ENCODE results near the gene MTMR2. TPM values are rescaled to one million over a fixed set of nuclear protein-coding genes. Genes with fewer than 3 reads are reported as not detected.

Gene MTMR2
- polyA plus RNA-seq, 1 of the 3 experiments (the other 2 are of a cell fraction) = 8.6 TPM

DNA sequence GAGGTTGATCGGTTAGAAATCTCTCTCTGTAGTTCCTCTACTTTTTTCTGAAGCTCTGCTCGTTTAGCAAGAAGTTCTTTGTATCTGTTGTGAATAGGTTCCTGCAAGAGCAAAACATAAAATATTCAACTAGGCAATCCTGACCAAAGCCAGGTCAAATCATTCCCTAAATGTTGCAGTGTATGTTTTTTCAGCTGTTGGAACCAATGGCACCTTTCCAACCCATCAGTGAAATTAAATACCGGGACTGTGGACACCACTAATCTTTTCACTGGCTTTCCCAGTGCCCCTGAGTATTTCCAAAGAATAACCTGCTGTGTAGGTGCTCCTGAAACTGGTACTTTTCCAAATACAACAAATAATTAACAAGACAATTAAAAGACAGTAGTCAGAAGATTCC lies 88.6 kb downstream of the MTMR2 start:
- Histone ChIP-seq H3K4me3 (ENCODE audit: low read depth in 2 of 2, low read length in 1 of 2) (no peak overlapping the region), H3K79me2 (ENCODE audit: insufficient read depth) (no peaks in the 10 kb centered on the region), H3K9me3 (no peaks in the 10 kb centered on the region), H3K4me2 (no peak overlapping the region), H3K27me3 (ENCODE audit: insufficient read depth) (no peaks in the 10 kb centered on the region), H3K9ac (no peak overlapping the region), H2AFZ (ENCODE audit: low read depth) (no peak overlapping the region), H3K27ac (ENCODE audit: low read depth in 2 of 2, low read length in 1 of 2) (peak overlapping the region in 1 of 2 experiments; percentile 61; a peak in 2 of 4 replicates), H4K20me1 (ENCODE audit: insufficient read depth) (no peaks in the 10 kb centered on the region), H3K4me1 (ENCODE audit: control insufficient read depth in 1 of 2, insufficient read depth in 2 of 2, low read depth in 1 of 2, low read length in 1 of 2) (peaks cover 2 to 4% of the 10 kb centered on the region in 2 experiments; a peak in 2 of 4 replicates), H3F3A (replicated peaks; ENCODE audit: insufficient read depth) (peaks cover 24% of the 10 kb centered on the region), H3K9me2 (no peaks in the 10 kb centered on the region), H3K36me3 (replicated peaks in 1 of 2; ENCODE audit: control insufficient read depth in 1 of 2, insufficient read depth in 2 of 2, low read length in 1 of 2) (peaks cover 76 to 92% of the 10 kb centered on the region in 2 experiments)
- POLR2A ChIA-PET = no interaction called here
- CTCF ChIA-PET = interaction anchor here (0.6 to 3.4 kb wide), 32 partner anchors 8 to 868 kb away, joined by 3 to 33 read pairs (median 4); partner anchors contain the start of genes CCDC82, CEP57 and MAML2
- TF ChIP-seq CTCF (IDR thresholded peaks at IDR 0.05) = no peak
- no peak for TF ChIP-seq RCOR1 (IDR thresholded peaks at IDR 0.05; ENCODE audit: low read length)
- WGBS (ENCODE audit: low lambda C conversion rate) = 94% methylated on average over 3 of the region's 3 CpGs
- DNase-seq = no peak

DNA sequence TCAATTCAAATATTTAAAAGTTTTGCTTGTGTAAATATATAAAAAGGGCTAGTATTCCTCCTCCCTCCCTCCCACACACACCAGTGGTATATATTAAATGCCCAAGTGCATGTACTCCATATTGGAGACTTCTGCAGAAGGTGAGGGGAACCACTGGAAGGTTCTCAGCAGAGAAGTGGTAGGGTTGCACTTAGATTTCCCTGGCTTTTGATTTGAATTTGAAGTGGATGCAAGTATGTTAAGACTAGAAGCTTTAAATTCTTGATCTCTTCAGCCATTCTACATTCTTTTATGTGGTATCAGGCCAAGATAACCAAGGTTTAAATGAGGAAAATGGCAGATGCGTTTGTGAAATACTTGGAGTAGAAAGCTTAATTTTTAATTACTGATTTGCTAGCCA lies 90.5 kb downstream of the MTMR2 start:
- Histone ChIP-seq H3K4me3 (ENCODE audit: low read depth in 2 of 2, low read length in 1 of 2) (no peak overlapping the region), H3K4me1 (ENCODE audit: control insufficient read depth in 1 of 2, insufficient read depth in 2 of 2, low read depth in 1 of 2, low read length in 1 of 2) (peaks cover 2 to 10% of the 10 kb centered on the region in 2 experiments; a peak in 3 of 4 replicates), H3K9me3 (no peaks in the 10 kb centered on the region), H3F3A (replicated peaks; ENCODE audit: insufficient read depth) (peaks cover 42% of the 10 kb centered on the region), H3K27me3 (ENCODE audit: insufficient read depth) (no peaks in the 10 kb centered on the region), H3K9me2 (no peaks in the 10 kb centered on the region), H3K27ac (ENCODE audit: low read depth in 2 of 2, low read length in 1 of 2) (no peak overlapping the region), H3K36me3 (replicated peaks in 1 of 2; ENCODE audit: control insufficient read depth in 1 of 2, insufficient read depth in 2 of 2, low read length in 1 of 2) (peaks cover 68 to 86% of the 10 kb centered on the region in 2 experiments), H3K9ac (no peak overlapping the region), H3K4me2 (no peak overlapping the region), H3K79me2 (ENCODE audit: insufficient read depth) (no peaks in the 10 kb centered on the region), H2AFZ (ENCODE audit: low read depth) (no peak overlapping the region), H4K20me1 (ENCODE audit: insufficient read depth) (no peaks in the 10 kb centered on the region)
- WGBS (ENCODE audit: low lambda C conversion rate) = 90% methylated on average over 1 of the region's 1 CpG
- no peak for DNase-seq
- TF ChIP-seq, protein P1, sequence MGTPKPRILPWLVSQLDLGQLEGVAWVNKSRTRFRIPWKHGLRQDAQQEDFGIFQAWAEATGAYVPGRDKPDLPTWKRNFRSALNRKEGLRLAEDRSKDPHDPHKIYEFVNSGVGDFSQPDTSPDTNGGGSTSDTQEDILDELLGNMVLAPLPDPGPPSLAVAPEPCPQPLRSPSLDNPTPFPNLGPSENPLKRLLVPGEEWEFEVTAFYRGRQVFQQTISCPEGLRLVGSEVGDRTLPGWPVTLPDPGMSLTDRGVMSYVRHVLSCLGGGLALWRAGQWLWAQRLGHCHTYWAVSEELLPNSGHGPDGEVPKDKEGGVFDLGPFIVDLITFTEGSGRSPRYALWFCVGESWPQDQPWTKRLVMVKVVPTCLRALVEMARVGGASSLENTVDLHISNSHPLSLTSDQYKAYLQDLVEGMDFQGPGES (IDR thresholded peaks at IDR 0.05; ENCODE audit: low read depth, low read length) = no peak
- no peak for TF ChIP-seq NFIC (IDR thresholded peaks at IDR 0.05; ENCODE audit: borderline replicate concordance)
- no peak for TF ChIP-seq FOSL2 (IDR thresholded peaks at IDR 0.05; ENCODE audit: borderline replicate concordance, low read depth)
- TF ChIP-seq, protein P2, sequence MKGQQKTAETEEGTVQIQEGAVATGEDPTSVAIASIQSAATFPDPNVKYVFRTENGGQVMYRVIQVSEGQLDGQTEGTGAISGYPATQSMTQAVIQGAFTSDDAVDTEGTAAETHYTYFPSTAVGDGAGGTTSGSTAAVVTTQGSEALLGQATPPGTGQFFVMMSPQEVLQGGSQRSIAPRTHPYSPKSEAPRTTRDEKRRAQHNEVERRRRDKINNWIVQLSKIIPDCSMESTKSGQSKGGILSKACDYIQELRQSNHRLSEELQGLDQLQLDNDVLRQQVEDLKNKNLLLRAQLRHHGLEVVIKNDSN (IDR thresholded peaks at IDR 0.05; ENCODE audit: borderline replicate concordance, low read depth) = no peak
- TF ChIP-seq FOXJ3 (CRISPR knock-in tag; IDR thresholded peaks at IDR 0.05) = no peak
- ChIA-PET POLR2A (no interaction called here), CTCF (interaction anchor here (0.6 to 1.7 kb wide), 3 partner anchors 508 to 593 kb away, joined by 3 to 6 read pairs (median 3); no protein-coding TSS in a partner anchor)
